HL-60/S4 (cell line): ENCODE measurements around the gene MYO5B.

ENCODE experiments used
- in situ Hi-C: fragments of 300-500 bp; cut with MboI; formaldehyde crosslinking; loops from 2 replicates; pipeline ENCODE4 v1.14.3; 2022; ENCODE audit warnings: low sequenced_read_pairs

The MYO5B gene

GRCh38 chr18:49862656-49863385, 332.1 kb downstream of the MYO5B start:
- in situ Hi-C loops = loop anchor here (25.0 kb wide), 1 partner anchor 351 kb away; no protein-coding TSS in a partner anchor

GRCh38 chr18:49861659-49862058, 333.3 kb downstream of the MYO5B start:
- in situ Hi-C loops = loop anchor here (25.0 kb wide), 1 partner anchor 349 kb away; no protein-coding TSS in a partner anchor

GRCh38 chr18:49859725-49860124, 335.2 kb downstream of the MYO5B start:
- in situ Hi-C loops = loop anchor here (25.0 kb wide), 1 partner anchor 347 kb away; no protein-coding TSS in a partner anchor

- in situ Hi-C loops = loop anchor here (25.0 kb wide), 1 partner anchor 347 kb away; no protein-coding TSS in a partner anchor
These were observed 336.0 kb downstream of the MYO5B start for GRCh38 chr18:49859021-49859359.

- in situ Hi-C loops = loop anchor here (25.0 kb wide), 1 partner anchor 346 kb away; no protein-coding TSS in a partner anchor
These were observed 336.5 kb downstream of the MYO5B start for GRCh38 chr18:49858309-49859020.

GRCh38 chr18:49857708-49858107, 337.2 kb downstream of the MYO5B start:
- in situ Hi-C loops = loop anchor here (25.0 kb wide), 1 partner anchor 345 kb away; no protein-coding TSS in a partner anchor

- in situ Hi-C loops = loop anchor here (25.0 kb wide), 1 partner anchor 344 kb away; no protein-coding TSS in a partner anchor
These were observed 338.5 kb downstream of the MYO5B start for GRCh38 chr18:49856496-49856895.

GRCh38 chr18:49855711-49856415, 339.1 kb downstream of the MYO5B start:
- in situ Hi-C loops = loop anchor here (25.0 kb wide), 1 partner anchor 344 kb away; no protein-coding TSS in a partner anchor

- in situ Hi-C loops = loop anchor here (25.0 kb wide), 1 partner anchor 342 kb away; no protein-coding TSS in a partner anchor
These were observed 340.3 kb downstream of the MYO5B start for GRCh38 chr18:49854681-49855080.

- in situ Hi-C loops = loop anchor here (25.0 kb wide), 1 partner anchor 341 kb away; no protein-coding TSS in a partner anchor
These were observed 341.5 kb downstream of the MYO5B start for GRCh38 chr18:49853436-49853835.

GRCh38 chr18:49853011-49853410, 341.9 kb downstream of the MYO5B start:
- in situ Hi-C loops = loop anchor here (25.0 kb wide), 1 partner anchor 341 kb away; no protein-coding TSS in a partner anchor

GRCh38 chr18:49851624-49852023, 343.3 kb downstream of the MYO5B start:
- in situ Hi-C loops = loop anchor here (25.0 kb wide), 1 partner anchor 339 kb away; no protein-coding TSS in a partner anchor

- in situ Hi-C loops = loop anchor here (25.0 kb wide), 1 partner anchor 338 kb away; no protein-coding TSS in a partner anchor
These were observed 344.3 kb downstream of the MYO5B start for GRCh38 chr18:49850636-49851035.

GRCh38 chr18:49849331-49850217, 345.4 kb downstream of the MYO5B start:
- in situ Hi-C loops = loop anchor here (25.0 kb wide), 1 partner anchor 337 kb away; no protein-coding TSS in a partner anchor

GRCh38 chr18:49848115-49848514, 346.8 kb downstream of the MYO5B start:
- in situ Hi-C loops = no loop called here

- in situ Hi-C loops = no loop called here
These were observed 347.4 kb downstream of the MYO5B start for GRCh38 chr18:49847524-49847923.

- in situ Hi-C loops = no loop called here
These were observed 348.1 kb downstream of the MYO5B start for GRCh38 chr18:49846718-49847470.

- in situ Hi-C loops = no loop called here
These were observed 348.6 kb downstream of the MYO5B start for GRCh38 chr18:49846361-49846662.
